Endodermal cell (in vitro differentiated cells): Measurements from ENCODE around the gene EIF2AK3. TPM values are rescaled to one million over a fixed set of nuclear protein-coding genes. Genes with fewer than 3 reads are reported as not detected.

Source experiments
- DNase-seq: peaks from one replicate; pipeline ENCODE4 v3.0.0-alpha.2; 2017
- H3K27ac ChIP-seq: 2 replicates; pipeline ENCODE4 v1.5.1; 2013; ENCODE audit warnings: mild to moderate bottlenecking, low read depth, low read length, moderate library complexity
- H3K27me3 ChIP-seq: 2 replicates; pipeline ENCODE4 v1.6.1; 2013; ENCODE audit warnings: mild to moderate bottlenecking, low read length, moderate library complexity; ENCODE audit not compliant: insufficient read depth, control insufficient read depth, poor library complexity, severe bottlenecking
- H3K36me3 ChIP-seq: 2 replicates; pipeline ENCODE4 v1.7.0; 2013; ENCODE audit warnings: mild to moderate bottlenecking, low read length, moderate library complexity; ENCODE audit not compliant: control insufficient read depth, insufficient read depth
- H3K4me1 ChIP-seq: one replicate; pipeline ENCODE4 v1.7.0; 2013; ENCODE audit warnings: low read length; ENCODE audit not compliant: control insufficient read depth, insufficient read depth
- H3K4me3 ChIP-seq: 2 replicates; pipeline ENCODE4 v1.5.1; 2013; ENCODE audit warnings: mild to moderate bottlenecking, low read length, moderate library complexity
- H3K9ac ChIP-seq: 2 replicates; pipeline ENCODE4 v1.6.1; 2013; ENCODE audit warnings: mild to moderate bottlenecking, low read length, moderate library complexity; ENCODE audit not compliant: poor library complexity, severe bottlenecking; ENCODE audit errors: extremely low read depth
- H3K9me3 ChIP-seq: 2 replicates; pipeline ENCODE4 v1.6.1; 2013; ENCODE audit warnings: mild to moderate bottlenecking, low read length, moderate library complexity; ENCODE audit not compliant: control insufficient read depth
- H3K27ac Mint-ChIP-seq: 2 replicates; pipeline ENCODE4 v1.8.0; 2020; ENCODE audit warnings: mixed read lengths
- H3K27me3 Mint-ChIP-seq: 2 replicates; pipeline ENCODE4 v1.8.0; 2021; ENCODE audit warnings: mild to moderate bottlenecking, mixed read lengths; ENCODE audit not compliant: insufficient read depth
- H3K36me3 Mint-ChIP-seq: 2 replicates; pipeline ENCODE4 v1.8.0; 2020; ENCODE audit warnings: low read depth, mixed read lengths
- H3K4me1 Mint-ChIP-seq: 2 replicates; pipeline ENCODE4 v1.8.0; 2020; ENCODE audit warnings: mixed read lengths
- H3K4me3 Mint-ChIP-seq: 2 replicates; pipeline ENCODE4 v1.8.0; 2020; ENCODE audit warnings: mild to moderate bottlenecking, moderate library complexity, mixed read lengths
- H3K9me3 Mint-ChIP-seq: 2 replicates; pipeline ENCODE4 v1.8.0; 2020; ENCODE audit warnings: mild to moderate bottlenecking, mixed read lengths
- WGBS, 2 experiments: methylation state at CpG; one replicate each; pipeline versions ENCODE4 v1.1.5 to v1.1.7; 2013; ENCODE audit warnings: missing lambda C conversion rate in 2 of 2, mixed read lengths in 1 of 2; ENCODE audit not compliant: insufficient coverage in 1 of 2, insufficient read length in 1 of 2; 5-methylcytosine and 5-hydroxymethylcytosine counted together
- total RNA-seq, 2 donors: library from RNA; stranded (reverse); fragmentation: NEBNext Ultra II Directional in 1 of 2; extraction: Animal tissue kit (Norgen Biotek cat#: 25700) in 1 of 2; gene quantifications; 2 replicates in 1 of 2; 3 replicates in 1 of 2; pipeline ENCODE4 v1.2.1, GENCODE V29; 2021
- TF ChIP-seq, protein P1 (sequence below): fragments of 200-600 bp; sonication (generic); conservative IDR thresholded peaks from 2 replicates; pipeline ENCODE4 v1.5.0; 2021; ENCODE audit warnings: antibody characterized with exemption, mild to moderate bottlenecking

EIF2AK3 gene
- total RNA-seq, 2 donors from 2014 or later, result 26.3 to 45.2 TPM

DNA sequence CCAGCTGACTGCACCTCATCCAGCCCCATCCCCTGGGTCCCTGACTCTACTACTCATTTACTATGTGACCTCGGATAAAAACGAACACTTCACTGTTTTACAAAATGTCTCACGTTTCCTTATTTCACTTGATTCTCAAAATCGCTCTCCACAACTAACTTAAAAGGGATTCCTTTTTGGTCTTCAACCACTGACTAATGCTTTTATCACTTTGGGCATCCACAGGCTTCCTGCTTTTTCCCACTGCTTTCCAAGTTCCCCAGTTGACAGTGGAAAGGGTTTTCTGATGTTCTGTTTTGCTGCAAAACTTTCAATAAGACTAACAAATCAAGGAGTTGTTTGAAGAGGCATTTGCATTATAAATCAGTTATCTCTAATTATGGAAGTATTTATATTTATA lies 24.1 kb downstream of the EIF2AK3 start:
- no peak overlapping the region for H3K27ac Mint-ChIP-seq
- WGBS, 2 experiments, result 69 to 84% methylated on average over 4 of the region's 4 CpGs

DNA sequence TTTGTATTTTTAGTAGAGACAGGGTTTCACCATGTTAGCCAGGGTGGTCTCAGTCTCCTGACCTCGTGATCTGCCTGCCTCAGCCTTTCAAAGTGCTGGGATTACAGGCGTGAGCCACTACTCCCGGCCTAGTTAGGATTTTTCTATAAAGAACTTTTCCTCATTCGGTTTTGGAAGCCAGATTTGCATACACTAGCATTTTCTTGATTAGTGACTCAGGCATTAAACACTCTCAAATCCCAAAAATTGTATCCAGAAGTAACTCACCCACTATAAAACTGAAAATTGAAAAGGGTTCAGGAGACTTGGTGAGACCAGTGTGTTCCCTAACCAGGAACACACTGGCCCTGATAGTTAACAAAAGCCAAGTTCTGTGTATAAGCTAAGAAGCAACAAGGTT lies 25.2 kb downstream of the EIF2AK3 start:
- H3K9me3 ChIP-seq, result no peaks in the 10 kb centered on the region
- peaks cover 57% of the 10 kb centered on the region for H3K4me1 Mint-ChIP-seq
- H3K36me3 ChIP-seq, result no peaks in the 10 kb centered on the region
- TF ChIP-seq, protein P1, sequence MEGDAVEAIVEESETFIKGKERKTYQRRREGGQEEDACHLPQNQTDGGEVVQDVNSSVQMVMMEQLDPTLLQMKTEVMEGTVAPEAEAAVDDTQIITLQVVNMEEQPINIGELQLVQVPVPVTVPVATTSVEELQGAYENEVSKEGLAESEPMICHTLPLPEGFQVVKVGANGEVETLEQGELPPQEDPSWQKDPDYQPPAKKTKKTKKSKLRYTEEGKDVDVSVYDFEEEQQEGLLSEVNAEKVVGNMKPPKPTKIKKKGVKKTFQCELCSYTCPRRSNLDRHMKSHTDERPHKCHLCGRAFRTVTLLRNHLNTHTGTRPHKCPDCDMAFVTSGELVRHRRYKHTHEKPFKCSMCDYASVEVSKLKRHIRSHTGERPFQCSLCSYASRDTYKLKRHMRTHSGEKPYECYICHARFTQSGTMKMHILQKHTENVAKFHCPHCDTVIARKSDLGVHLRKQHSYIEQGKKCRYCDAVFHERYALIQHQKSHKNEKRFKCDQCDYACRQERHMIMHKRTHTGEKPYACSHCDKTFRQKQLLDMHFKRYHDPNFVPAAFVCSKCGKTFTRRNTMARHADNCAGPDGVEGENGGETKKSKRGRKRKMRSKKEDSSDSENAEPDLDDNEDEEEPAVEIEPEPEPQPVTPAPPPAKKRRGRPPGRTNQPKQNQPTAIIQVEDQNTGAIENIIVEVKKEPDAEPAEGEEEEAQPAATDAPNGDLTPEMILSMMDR, result no peak
- no peaks in the 10 kb centered on the region for H3K4me1 ChIP-seq
- DNase-seq, result no peak
- H3K36me3 Mint-ChIP-seq, result no peaks in the 10 kb centered on the region
- H3K27me3 ChIP-seq, result peaks cover 28% of the 10 kb centered on the region
- no peak overlapping the region for H3K9ac ChIP-seq
- H3K27ac Mint-ChIP-seq, result peak overlapping the region; percentile 18
- no peaks in the 10 kb centered on the region for H3K9me3 Mint-ChIP-seq
- H3K27ac ChIP-seq, result no peak overlapping the region
- 83 to 98% methylated on average over 4 of the region's 4 CpGs for WGBS, 2 experiments
- no peak overlapping the region for H3K4me3 ChIP-seq
- peaks cover 8% of the 10 kb centered on the region for H3K27me3 Mint-ChIP-seq
- no peak overlapping the region for H3K4me3 Mint-ChIP-seq

More for the DNA sequence above, 24.1 kb downstream of the EIF2AK3 start:
- Histone ChIP-seq H3K4me1 (no peaks in the 10 kb centered on the region), H3K4me3 (no peak overlapping the region), H3K9ac (no peak overlapping the region), H3K27me3 (peaks cover 26% of the 10 kb centered on the region), H3K36me3 (no peaks in the 10 kb centered on the region), H3K9me3 (no peaks in the 10 kb centered on the region), H3K27ac (no peak overlapping the region)
- no peak overlapping the region for H3K4me3 Mint-ChIP-seq
- peaks cover 46% of the 10 kb centered on the region for H3K4me1 Mint-ChIP-seq
- no peaks in the 10 kb centered on the region for H3K36me3 Mint-ChIP-seq
- H3K9me3 Mint-ChIP-seq, result no peaks in the 10 kb centered on the region
- TF ChIP-seq, protein P1, result no peak
- H3K27me3 Mint-ChIP-seq, result peaks cover 8% of the 10 kb centered on the region
- DNase-seq, result no peak

DNA sequence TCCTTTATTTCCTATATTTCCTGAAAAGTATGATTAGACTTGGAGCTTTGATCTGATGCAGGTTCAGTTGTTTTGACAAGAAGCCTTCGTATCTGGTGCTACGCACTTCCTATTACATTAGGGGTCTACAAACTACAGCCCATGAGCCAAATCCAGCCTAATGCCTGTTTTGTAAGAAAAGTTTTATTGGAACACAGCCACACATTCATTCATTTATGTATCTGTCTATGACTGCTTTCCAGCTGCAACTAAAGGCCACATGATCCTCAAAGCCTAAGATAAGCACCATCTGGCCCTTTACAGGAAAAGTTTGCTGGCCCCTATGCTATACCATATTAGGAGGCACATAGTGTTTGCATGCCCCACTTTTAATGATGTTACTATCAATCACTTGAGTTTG lies 26.0 kb downstream of the EIF2AK3 start:
- no peak overlapping the region for H3K9ac ChIP-seq
- WGBS, 2 experiments, result 83% methylated on average over 2 of the region's 2 CpGs; no CpG with 5 or more reads in 1 of the 2 experiments
- H3K4me3 Mint-ChIP-seq, result no peak overlapping the region

More for the DNA sequence above, 26.0 kb downstream of the EIF2AK3 start:
- Mint-ChIP-seq H3K27ac (peak overlapping the region; percentile 80), H3K9me3 (no peaks in the 10 kb centered on the region), H3K27me3 (peaks cover 8% of the 10 kb centered on the region), H3K4me1 (peaks cover 62% of the 10 kb centered on the region), H3K36me3 (no peaks in the 10 kb centered on the region)
- no peak overlapping the region for H3K27ac ChIP-seq
- no peaks in the 10 kb centered on the region for H3K4me1 ChIP-seq
- H3K4me3 ChIP-seq, result no peak overlapping the region
- TF ChIP-seq, protein P1, result no peak
- no peaks in the 10 kb centered on the region for H3K9me3 ChIP-seq
- no peaks in the 10 kb centered on the region for H3K36me3 ChIP-seq
- H3K27me3 ChIP-seq, result peaks cover 28% of the 10 kb centered on the region
- no peak for DNase-seq
